ENCODE data around the gene ICAM3. TPM values are rescaled to one million over a fixed set of nuclear protein-coding genes. Genes with fewer than 3 reads are reported as not detected.

ICAM3 gene
- total RNA-seq, 4 donors from 2014 or later = 7.7 to 41.1 (median 9.4) TPM

DNA sequence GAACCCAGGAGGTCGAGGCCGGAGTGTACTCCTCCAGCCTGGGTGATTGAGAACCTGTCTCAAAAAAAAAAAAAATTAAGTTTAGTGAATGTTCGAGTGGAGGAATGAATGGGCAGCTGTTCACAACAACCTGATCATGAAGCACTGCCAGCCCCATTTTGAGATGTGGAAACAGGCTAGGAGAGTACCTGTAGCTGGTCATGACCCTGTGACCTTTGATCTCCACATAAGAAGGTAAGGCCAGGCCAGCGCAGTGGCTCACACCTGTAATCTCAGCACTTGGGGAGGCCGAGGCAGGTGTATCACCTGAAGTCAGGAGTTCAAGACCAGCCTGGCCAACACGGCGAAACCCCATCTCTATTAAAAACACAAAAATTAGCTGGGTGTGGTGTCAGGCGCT is 13.7 kb downstream of the ICAM3 start:
- TF ChIP-seq, protein P1, sequence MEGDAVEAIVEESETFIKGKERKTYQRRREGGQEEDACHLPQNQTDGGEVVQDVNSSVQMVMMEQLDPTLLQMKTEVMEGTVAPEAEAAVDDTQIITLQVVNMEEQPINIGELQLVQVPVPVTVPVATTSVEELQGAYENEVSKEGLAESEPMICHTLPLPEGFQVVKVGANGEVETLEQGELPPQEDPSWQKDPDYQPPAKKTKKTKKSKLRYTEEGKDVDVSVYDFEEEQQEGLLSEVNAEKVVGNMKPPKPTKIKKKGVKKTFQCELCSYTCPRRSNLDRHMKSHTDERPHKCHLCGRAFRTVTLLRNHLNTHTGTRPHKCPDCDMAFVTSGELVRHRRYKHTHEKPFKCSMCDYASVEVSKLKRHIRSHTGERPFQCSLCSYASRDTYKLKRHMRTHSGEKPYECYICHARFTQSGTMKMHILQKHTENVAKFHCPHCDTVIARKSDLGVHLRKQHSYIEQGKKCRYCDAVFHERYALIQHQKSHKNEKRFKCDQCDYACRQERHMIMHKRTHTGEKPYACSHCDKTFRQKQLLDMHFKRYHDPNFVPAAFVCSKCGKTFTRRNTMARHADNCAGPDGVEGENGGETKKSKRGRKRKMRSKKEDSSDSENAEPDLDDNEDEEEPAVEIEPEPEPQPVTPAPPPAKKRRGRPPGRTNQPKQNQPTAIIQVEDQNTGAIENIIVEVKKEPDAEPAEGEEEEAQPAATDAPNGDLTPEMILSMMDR (IDR thresholded peaks at IDR 0.05) = no peak
- ATAC-seq (ENCODE audit: low FRiP score) (no peak), DNase-seq (ENCODE audit: low spot score) (no peak)

DNA sequence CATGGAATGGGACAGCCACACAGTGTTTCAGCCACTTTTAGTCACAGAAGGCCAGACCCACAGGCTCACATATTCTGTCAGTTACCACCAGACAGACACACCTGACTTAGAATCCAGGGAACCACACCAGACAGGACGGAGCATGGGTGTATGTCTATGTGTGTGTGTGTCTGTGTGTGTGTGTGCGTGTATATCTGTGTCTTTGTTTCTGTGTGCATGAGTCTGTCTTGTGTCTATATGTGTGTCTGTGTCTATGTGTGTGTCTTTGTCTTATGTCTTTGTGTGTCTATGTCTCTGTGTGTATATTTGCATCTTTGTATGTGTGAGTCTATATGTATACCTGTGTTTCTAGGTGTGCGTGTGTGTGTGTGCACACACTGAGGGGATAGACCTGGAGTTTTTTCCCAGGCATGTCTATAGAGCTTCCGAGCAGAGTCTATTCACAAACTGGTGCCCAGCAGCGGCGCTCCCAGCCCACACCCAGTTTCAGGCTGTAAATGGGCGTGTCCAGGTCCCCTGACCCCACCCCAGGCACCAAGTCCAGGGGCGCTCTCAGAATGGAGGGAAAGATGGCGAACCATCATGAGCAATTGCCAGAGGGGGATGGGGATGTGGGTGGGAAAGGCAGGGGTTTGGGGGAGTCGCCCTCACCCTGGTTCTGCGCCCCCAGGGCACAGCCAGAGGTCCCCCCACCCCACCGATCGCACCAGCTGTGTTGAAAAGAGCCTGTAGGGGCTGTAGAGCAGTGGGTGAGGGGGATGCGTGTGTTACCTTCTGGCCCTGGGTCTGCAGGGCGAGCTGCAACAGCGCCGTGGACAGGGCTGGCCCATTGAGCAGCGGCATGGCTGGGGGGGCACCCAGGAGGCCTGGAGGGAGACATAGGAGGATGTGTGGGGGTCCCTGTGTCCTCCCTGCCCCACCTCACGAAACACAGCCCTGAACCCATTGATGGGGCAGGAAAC is 17.3 kb downstream of the ICAM3 start:
- ATAC-seq (ENCODE audit: low FRiP score) (no peak), DNase-seq (ENCODE audit: low spot score) (no peak)
- TF ChIP-seq, protein P1 (IDR thresholded peaks at IDR 0.05) = no peak

DNA sequence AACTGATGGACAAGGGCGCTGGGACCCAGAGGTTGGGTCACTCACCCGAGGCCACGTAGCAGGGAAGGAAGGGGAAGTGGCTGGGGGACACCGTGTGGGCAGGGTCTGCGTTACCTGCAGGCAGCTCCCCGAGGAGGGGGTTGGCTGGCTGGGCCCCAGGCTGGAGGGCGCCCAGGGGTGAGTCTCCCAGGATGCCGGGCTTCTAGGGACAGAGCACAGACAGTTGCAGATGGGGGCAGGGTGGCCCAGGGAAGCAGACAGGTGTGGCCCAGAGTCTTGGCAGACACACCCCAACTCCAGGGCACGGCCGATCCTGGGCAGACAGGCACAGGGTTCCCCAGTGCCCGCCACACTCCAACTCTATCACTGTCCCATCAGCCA is 18.0 kb downstream of the ICAM3 start:
- ATAC-seq (ENCODE audit: low FRiP score) (no peak), DNase-seq (ENCODE audit: low spot score) (no peak)
- TF ChIP-seq, protein P1 (IDR thresholded peaks at IDR 0.05) = no peak

DNA sequence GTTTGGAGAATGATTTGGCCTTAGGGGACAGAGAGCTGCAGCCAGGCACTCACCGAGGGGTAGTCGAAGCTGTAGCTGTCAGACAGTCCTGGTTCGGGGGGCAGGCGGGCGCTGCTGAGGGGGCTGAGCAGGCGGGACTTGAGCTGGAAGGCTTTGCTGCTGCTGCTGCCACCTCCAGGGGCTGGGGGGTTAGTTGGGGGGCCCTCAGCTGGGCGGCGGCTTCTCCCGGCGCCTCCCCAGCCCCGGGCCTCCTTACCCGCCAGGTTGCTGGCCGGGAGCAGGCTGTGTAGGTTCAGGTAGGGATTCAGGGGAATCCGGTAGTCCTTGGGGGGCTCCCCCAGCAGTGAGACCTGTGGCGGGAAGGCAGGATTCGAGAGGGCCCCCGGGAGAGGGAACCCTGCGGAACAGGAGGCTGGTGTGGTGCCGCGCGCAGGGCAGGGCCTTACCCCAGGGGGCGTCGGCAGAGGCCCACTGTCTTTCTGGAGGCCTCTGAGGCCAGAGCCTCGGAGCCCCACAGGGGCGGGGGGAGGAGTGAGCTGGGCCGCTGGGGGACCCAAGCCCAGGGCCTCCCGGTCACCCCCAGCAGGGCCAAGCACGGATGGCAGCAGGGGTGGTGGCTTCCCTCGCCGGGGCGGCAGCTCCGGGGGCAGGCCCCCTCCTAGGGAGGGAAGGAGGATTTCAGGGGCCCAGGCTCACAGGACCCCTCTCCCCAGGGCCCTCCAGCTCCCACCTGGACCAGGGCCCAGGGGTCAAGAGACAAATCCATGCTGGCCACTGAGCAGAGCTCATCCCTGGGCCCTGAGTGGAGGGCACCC is 18.6 kb downstream of the ICAM3 start:
- ATAC-seq (ENCODE audit: low FRiP score) (no peak), DNase-seq (ENCODE audit: low spot score) (no peak)
- TF ChIP-seq, protein P1 (IDR thresholded peaks at IDR 0.05) = no peak

DNA sequence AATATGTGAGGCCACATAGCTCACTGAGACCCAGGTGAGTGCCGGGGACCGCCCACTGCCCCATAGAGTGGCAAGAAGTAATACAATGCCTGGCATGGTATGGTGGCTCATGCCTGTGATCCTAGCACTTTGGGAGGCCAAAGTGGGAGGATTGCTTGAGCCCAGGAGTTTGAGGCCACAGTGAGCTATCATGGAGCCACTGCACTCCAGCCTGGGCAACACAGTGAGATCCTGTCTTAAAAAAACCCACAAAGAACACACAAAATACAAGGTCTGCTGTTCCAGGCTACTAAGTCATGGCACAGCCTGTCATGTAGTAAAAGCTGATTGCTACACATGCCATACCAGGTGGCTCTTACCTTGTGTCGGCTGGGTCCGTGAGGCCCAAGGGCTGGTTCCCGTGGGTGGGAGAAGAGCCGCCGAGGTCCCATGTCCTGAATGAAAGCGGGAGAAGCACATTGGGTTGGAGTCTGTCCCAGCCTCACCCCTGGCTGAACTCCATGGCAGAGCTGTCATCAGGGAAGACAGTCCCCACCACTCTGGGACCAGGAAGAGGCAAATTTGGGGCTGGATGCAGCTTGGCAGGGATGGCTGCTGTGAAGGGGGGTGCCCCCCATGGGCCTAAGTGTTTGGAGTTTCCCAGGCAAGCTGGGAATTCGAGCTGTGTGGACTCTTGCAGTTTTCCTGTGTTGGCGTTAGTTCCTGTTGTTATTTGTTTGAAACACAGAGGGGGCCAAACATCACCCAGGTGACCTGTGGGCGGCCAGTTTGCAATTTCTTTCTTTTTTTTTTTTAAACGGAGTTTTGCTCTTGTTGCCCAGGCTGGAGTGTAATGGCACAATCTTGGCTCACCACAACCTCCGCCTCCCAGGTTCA is 20.4 kb downstream of the ICAM3 start:
- no peak for DNase-seq (ENCODE audit: low spot score)
- TF ChIP-seq, protein P1 (IDR thresholded peaks at IDR 0.05) = no peak

DNA sequence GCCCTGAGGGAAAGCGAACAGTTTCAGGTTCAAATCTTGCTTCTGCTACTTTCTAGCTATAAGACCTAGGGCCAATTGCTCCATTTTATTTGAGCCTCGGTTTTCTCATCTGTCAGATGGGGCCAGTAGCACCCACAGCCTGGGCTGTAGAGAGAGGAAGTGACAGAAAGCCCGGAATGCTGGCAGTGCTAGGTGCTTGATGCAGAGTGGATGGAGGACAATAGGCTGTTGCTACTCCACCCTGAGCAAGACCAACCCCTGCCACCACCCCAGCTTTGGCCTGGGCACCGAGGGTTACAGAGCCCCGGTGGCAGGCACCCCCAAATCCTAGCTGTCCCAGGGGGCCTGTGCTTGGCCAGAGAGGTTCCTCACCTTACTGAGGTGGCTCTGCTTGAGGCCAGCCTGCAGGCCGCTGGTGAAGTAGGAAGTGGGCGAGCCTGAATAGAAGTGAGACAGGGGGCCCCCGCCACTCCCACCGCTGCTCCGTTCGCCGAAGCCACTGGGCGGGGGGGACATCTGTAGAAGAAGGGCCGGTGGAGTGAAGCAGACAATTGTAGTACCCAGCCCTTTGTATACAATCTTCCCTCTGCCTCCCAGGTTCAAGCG is 21.5 kb downstream of the ICAM3 start:
- ATAC-seq (ENCODE audit: low FRiP score) = no peak
- TF ChIP-seq, protein P1 (IDR thresholded peaks at IDR 0.05) = no peak
- DNase-seq (ENCODE audit: low spot score) = no peak

More for the DNA sequence above, 20.4 kb downstream of the ICAM3 start:
- ATAC-seq (ENCODE audit: low FRiP score) = no peak

Data from omental fat pad (tissue), 4 donors.